ENCODE results near the gene ZYX.

DNA sequence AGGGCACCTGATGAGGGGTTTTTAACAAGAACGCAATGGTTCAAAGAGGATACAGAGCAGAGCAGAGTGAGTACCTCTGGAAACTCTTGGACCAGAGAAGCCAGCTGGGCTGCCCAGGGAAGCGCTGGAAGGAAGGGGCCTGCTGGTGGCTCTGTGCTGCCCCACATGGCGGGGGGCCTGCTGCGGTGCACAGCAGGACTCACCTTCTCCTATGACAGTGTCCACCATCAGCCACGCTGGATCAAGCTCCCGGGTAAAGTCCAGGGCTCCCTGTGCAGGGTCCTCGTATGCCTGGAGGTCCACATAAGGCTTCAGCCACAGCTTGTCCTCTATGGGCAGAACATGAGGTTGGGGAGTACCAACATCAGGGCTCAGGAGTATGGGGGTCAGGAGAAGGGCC lies 15.0 kb downstream of the ZYX start:
- TF ChIP-seq, protein P1, sequence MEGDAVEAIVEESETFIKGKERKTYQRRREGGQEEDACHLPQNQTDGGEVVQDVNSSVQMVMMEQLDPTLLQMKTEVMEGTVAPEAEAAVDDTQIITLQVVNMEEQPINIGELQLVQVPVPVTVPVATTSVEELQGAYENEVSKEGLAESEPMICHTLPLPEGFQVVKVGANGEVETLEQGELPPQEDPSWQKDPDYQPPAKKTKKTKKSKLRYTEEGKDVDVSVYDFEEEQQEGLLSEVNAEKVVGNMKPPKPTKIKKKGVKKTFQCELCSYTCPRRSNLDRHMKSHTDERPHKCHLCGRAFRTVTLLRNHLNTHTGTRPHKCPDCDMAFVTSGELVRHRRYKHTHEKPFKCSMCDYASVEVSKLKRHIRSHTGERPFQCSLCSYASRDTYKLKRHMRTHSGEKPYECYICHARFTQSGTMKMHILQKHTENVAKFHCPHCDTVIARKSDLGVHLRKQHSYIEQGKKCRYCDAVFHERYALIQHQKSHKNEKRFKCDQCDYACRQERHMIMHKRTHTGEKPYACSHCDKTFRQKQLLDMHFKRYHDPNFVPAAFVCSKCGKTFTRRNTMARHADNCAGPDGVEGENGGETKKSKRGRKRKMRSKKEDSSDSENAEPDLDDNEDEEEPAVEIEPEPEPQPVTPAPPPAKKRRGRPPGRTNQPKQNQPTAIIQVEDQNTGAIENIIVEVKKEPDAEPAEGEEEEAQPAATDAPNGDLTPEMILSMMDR (IDR thresholded peaks at IDR 0.05; ENCODE audit: insufficient read depth, low read length, poor library complexity, severe bottlenecking) = no peak
- no peak for TF ChIP-seq EZH2phosphoT487 (conservative IDR thresholded peaks at IDR 0.05; ENCODE audit: low read length)

Measured in SU-DHL-6 (cell line).